ENCODE data around the gene MYBPC3. TPM values are rescaled to one million over a fixed set of nuclear protein-coding genes. Genes with fewer than 3 reads are reported as not detected.

Gene MYBPC3
- total and polyA plus RNA-seq, 2 donors, result 0.03 TPM; not detected in 1

GRCh38 chr11:47357985-47358730, 5.7 kb upstream of the MYBPC3 start:
- DNase-seq (ENCODE audit: extremely low spot score), result no peak
- Histone ChIP-seq H3K27ac (ENCODE audit: low read depth) (no peak overlapping the region), H3K4me3 (ENCODE audit: low read depth, low read length) (no peak overlapping the region), H3K4me1 (ENCODE audit: insufficient read depth) (peaks cover 2% of the 10 kb centered on the region), H3K36me3 (ENCODE audit: insufficient read depth) (no peaks in the 10 kb centered on the region)
- 91% methylated on average over 6 of the region's 6 CpGs for WGBS

- Histone ChIP-seq H3K4me1 (ENCODE audit: insufficient read depth) (peaks cover 2% of the 10 kb centered on the region), H3K27ac (ENCODE audit: low read depth) (no peak overlapping the region), H3K36me3 (ENCODE audit: insufficient read depth) (no peaks in the 10 kb centered on the region), H3K4me3 (ENCODE audit: low read depth, low read length) (no peak overlapping the region)
- no peak for DNase-seq (ENCODE audit: extremely low spot score)
- WGBS, result 100% methylated on average over 1 of the region's 1 CpG
Observed at GRCh38 chr11:47356998-47357329, 4.5 kb upstream of the MYBPC3 start.

DNA sequence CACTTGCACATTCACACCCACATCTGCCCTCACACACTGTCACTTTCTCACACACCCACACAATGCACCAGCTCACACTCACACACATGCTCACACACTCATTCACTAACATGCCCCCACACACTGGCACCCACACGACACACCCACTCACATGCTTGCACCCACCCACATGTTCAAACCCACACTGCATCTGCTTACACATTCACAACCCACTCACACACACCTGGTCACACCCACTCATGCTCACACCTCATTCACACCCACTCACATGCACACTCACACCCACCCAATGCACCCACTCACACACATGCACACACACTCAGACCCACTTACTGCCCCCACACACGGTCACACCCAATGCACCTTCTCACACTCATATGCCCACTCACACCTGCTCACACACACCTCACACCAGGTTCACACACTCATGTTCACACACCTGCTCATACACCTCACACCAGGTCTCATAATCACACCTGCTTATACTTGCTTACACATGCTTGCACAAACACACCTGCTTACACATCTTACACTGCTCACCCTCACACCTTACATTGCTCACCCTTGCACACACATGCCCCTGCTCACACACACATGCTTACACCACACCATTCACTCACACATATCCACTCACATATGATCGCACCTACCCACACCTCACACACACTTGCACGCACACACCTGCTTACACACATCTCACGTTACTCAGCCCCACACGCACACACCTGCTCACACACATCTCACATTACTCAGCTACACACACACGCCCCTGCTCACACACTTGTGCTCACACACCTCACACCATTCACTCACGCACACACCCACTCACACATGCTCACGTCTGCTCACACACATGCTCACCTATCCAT, 3.9 kb upstream of the MYBPC3 start:
- Histone ChIP-seq H3K36me3 (ENCODE audit: insufficient read depth) (no peaks in the 10 kb centered on the region), H3K4me1 (ENCODE audit: insufficient read depth) (peaks cover 2% of the 10 kb centered on the region), H3K4me3 (ENCODE audit: low read depth, low read length) (no peak overlapping the region), H3K27ac (ENCODE audit: low read depth) (no peak overlapping the region)
- DNase-seq (ENCODE audit: extremely low spot score), result no peak
- 89% methylated on average over 9 of the region's 9 CpGs for WGBS

- H3K27ac ChIP-seq (ENCODE audit: low read depth), result no peak overlapping the region
- WGBS, result 29% methylated on average over 47 of the region's 47 CpGs
Observed at GRCh38 chr11:47355283-47356128, 3.0 kb upstream of the MYBPC3 start.

GRCh38 chr11:47354913-47355282, 2.4 kb upstream of the MYBPC3 start:
- no peaks in the 10 kb centered on the region for H3K36me3 ChIP-seq (ENCODE audit: insufficient read depth)
- no peak overlapping the region for H3K27ac ChIP-seq (ENCODE audit: low read depth)
- peaks cover 2% of the 10 kb centered on the region for H3K4me1 ChIP-seq (ENCODE audit: insufficient read depth)
- 13% methylated on average over 32 of the region's 32 CpGs for WGBS
- no peak for DNase-seq (ENCODE audit: extremely low spot score)
- peak overlapping the region; percentile 44 for H3K4me3 ChIP-seq (ENCODE audit: low read depth, low read length)

More at GRCh38 chr11:47355283-47356128, 3.0 kb upstream of the MYBPC3 start:
- Histone ChIP-seq H3K4me1 (ENCODE audit: insufficient read depth) (peaks cover 2% of the 10 kb centered on the region), H3K4me3 (ENCODE audit: low read depth, low read length) (peak overlapping the region; percentile 44), H3K36me3 (ENCODE audit: insufficient read depth) (no peaks in the 10 kb centered on the region)
- DNase-seq (ENCODE audit: extremely low spot score), result peak; percentile 68

GRCh38 chr11:47353978-47354774, 1.7 kb upstream of the MYBPC3 start:
- 89% methylated on average over 15 of the region's 15 CpGs for WGBS
- DNase-seq (ENCODE audit: extremely low spot score), result no peak
- Histone ChIP-seq H3K27ac (ENCODE audit: low read depth) (no peak overlapping the region), H3K4me1 (ENCODE audit: insufficient read depth) (peaks cover 2% of the 10 kb centered on the region), H3K4me3 (ENCODE audit: low read depth, low read length) (no peak overlapping the region), H3K36me3 (ENCODE audit: insufficient read depth) (no peaks in the 10 kb centered on the region)

- H3K4me3 ChIP-seq (ENCODE audit: low read depth, low read length), result no peak overlapping the region
- no peaks in the 10 kb centered on the region for H3K36me3 ChIP-seq (ENCODE audit: insufficient read depth)
- no peak for DNase-seq (ENCODE audit: extremely low spot score)
- WGBS, result 77% methylated on average over 29 of the region's 29 CpGs
- H3K4me1 ChIP-seq (ENCODE audit: insufficient read depth), result peaks cover 2% of the 10 kb centered on the region
- no peak overlapping the region for H3K27ac ChIP-seq (ENCODE audit: low read depth)
Observed at GRCh38 chr11:47351156-47352126, 1.1 kb downstream of the MYBPC3 start.

GRCh38 chr11:47350315-47350714, 2.2 kb downstream of the MYBPC3 start:
- H3K27ac ChIP-seq (ENCODE audit: low read depth), result no peak overlapping the region
- H3K4me3 ChIP-seq (ENCODE audit: low read depth, low read length), result no peak overlapping the region
- no peaks in the 10 kb centered on the region for H3K36me3 ChIP-seq (ENCODE audit: insufficient read depth)
- DNase-seq (ENCODE audit: extremely low spot score), result no peak
- H3K4me1 ChIP-seq (ENCODE audit: insufficient read depth), result no peaks in the 10 kb centered on the region
- 87% methylated on average over 9 of the region's 9 CpGs for WGBS

DNA sequence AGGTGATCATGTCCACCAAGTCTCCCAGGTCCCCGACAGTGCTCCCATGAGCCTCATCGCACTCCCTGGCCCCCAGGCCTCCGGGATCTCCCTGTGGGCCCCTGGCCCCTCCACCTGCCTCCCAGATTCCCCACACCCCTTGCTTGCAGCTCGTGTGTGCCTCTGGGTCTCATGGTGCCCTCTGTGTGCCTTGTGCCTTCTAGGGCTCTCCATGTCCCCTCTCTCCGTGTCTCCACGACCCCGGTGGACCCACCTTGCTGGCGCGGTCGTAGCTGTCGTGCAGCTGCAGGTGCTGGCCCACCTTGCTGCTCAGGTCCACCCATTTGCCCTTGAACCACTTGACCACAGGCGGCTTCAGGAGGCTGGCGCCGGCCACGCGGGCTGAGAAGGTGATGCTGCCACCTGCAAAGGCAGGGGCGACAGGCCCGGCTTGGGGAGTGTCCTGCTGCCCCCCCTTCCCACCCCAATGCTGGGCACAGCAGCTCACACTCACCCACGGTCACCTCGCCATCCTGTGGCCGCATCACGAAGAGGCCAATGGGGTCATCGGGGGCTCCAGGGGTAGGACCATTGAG, 2.9 kb downstream of the MYBPC3 start:
- no peaks in the 10 kb centered on the region for H3K4me1 ChIP-seq (ENCODE audit: insufficient read depth)
- H3K4me3 ChIP-seq (ENCODE audit: low read depth, low read length), result no peak overlapping the region
- 94% methylated on average over 23 of the region's 23 CpGs for WGBS
- H3K36me3 ChIP-seq (ENCODE audit: insufficient read depth), result no peaks in the 10 kb centered on the region
- DNase-seq (ENCODE audit: extremely low spot score), result no peak
- H3K27ac ChIP-seq (ENCODE audit: low read depth), result no peak overlapping the region

GRCh38 chr11:47348859-47349258, 3.6 kb downstream of the MYBPC3 start:
- H3K36me3 ChIP-seq (ENCODE audit: insufficient read depth), result no peaks in the 10 kb centered on the region
- WGBS, result 78% methylated on average over 8 of the region's 8 CpGs
- no peak for DNase-seq (ENCODE audit: extremely low spot score)
- no peaks in the 10 kb centered on the region for H3K4me1 ChIP-seq (ENCODE audit: insufficient read depth)
- no peak overlapping the region for H3K27ac ChIP-seq (ENCODE audit: low read depth)
- H3K4me3 ChIP-seq (ENCODE audit: low read depth, low read length), result no peak overlapping the region

- H3K4me1 ChIP-seq (ENCODE audit: insufficient read depth), result no peaks in the 10 kb centered on the region
- no peak overlapping the region for H3K4me3 ChIP-seq (ENCODE audit: low read depth, low read length)
- 76% methylated on average over 24 of the region's 24 CpGs for whole genome bisulfite sequencing
- no peaks in the 10 kb centered on the region for H3K36me3 ChIP-seq (ENCODE audit: insufficient read depth)
- H3K27ac ChIP-seq (ENCODE audit: low read depth), result no peak overlapping the region
- no peak for DNase-seq (ENCODE audit: extremely low spot score)
Observed at GRCh38 chr11:47348131-47348802, 4.2 kb downstream of the MYBPC3 start.
